Ishikawa (cell line): ENCODE data around the gene CCT3.

Experiments used
- CEBPB ChIP-seq: IDR thresholded peaks from 2 replicates; pipeline ENCODE4 v1.6.1; 2012
- EGR1 ChIP-seq: IDR thresholded peaks from 2 replicates; pipeline ENCODE4 v1.6.1; 2012
- EP300 ChIP-seq: IDR thresholded peaks from 2 replicates; pipeline ENCODE4 v1.6.1; 2012; ENCODE audit warnings: borderline replicate concordance
- TEAD4 ChIP-seq: IDR thresholded peaks from 2 replicates; pipeline ENCODE4 v1.6.1; 2012
- ZBTB7A ChIP-seq: IDR thresholded peaks from 2 replicates; pipeline ENCODE4 v1.6.1; 2012; ENCODE audit warnings: low read depth

GRCh38 chr1:156373546-156373945, 35.5 kb upstream of the CCT3 start:
- no peak for TF ChIP-seq EP300
- no peak for TF ChIP-seq TEAD4
- TF ChIP-seq EGR1, result no peak
- TF ChIP-seq CEBPB, result no peak
- TF ChIP-seq ZBTB7A, result no peak
